ENCODE data around the gene STRN4.
"Not testable (repeated sequence)": the region's sequence is repeated elsewhere in the genome, so short reads cannot be mapped to it uniquely, and the experiment has no call there.

The STRN4 gene

GRCh38 chr19:46764817-46765291, 18.6 kb upstream of the STRN4 start:
- Histone ChIP-seq H3K27me3 (replicated peaks; ENCODE audit: insufficient read depth, low read length) (no peaks in the 10 kb centered on the region), H2AFZ (ENCODE audit: low read length) (no peak overlapping the region), H4K20me1 (ENCODE audit: insufficient read depth, low read length) (no peaks in the 10 kb centered on the region), H3K4me3 (ENCODE audit: low read length) (no peak overlapping the region), H3K4me2 (ENCODE audit: low read depth, low read length) (no peak overlapping the region), H3K4me1 (ENCODE audit: low read length) (no peaks in the 10 kb centered on the region), H3K79me2 (ENCODE audit: low read length) (no peaks in the 10 kb centered on the region), H3K36me3 (replicated peaks; ENCODE audit: insufficient read depth, low read length) (no peaks in the 10 kb centered on the region), H3K27ac (ENCODE audit: low read length) (no peak overlapping the region), H3K9me2 (replicated peaks; ENCODE audit: insufficient read depth, low read length) (no peaks in the 10 kb centered on the region), H3K9me3 (replicated peaks; ENCODE audit: insufficient read depth, low read length) (no peaks in the 10 kb centered on the region), H3K9ac (ENCODE audit: low read length) (no peak overlapping the region), H3F3A (ENCODE audit: insufficient read depth, low read length) (no peaks in the 10 kb centered on the region)
- TF ChIP-seq CTCF (IDR thresholded peaks at IDR 0.05; ENCODE audit: low read length) (no peak), EZH2phosphoT487 (IDR thresholded peaks at IDR 0.05; ENCODE audit: low read length) (no peak), EZH2 (optimal IDR thresholded peaks at IDR 0.05; ENCODE audit: low read depth, low read length) (no peak)
- no peak for DNase-seq

GRCh38 chr19:46762245-46762890, 16.1 kb upstream of the STRN4 start:
- H2AFZ ChIP-seq (ENCODE audit: low read length), result no peak overlapping the region
- H3K4me3 ChIP-seq (ENCODE audit: low read length), result no peak overlapping the region
- H3K79me2 ChIP-seq (ENCODE audit: low read length), result no peaks in the 10 kb centered on the region
- H3K9me2 ChIP-seq (replicated peaks; ENCODE audit: insufficient read depth, low read length), result no peaks in the 10 kb centered on the region
- H3K4me2 ChIP-seq (ENCODE audit: low read depth, low read length), result no peak overlapping the region
- TF ChIP-seq EZH2 (optimal IDR thresholded peaks at IDR 0.05; ENCODE audit: low read depth, low read length), result no peak
- no peak for TF ChIP-seq EZH2phosphoT487 (IDR thresholded peaks at IDR 0.05; ENCODE audit: low read length)
- no peak for TF ChIP-seq CTCF (IDR thresholded peaks at IDR 0.05; ENCODE audit: low read length)
- H4K20me1 ChIP-seq (ENCODE audit: insufficient read depth, low read length), result no peaks in the 10 kb centered on the region
- H3F3A ChIP-seq (ENCODE audit: insufficient read depth, low read length), result no peaks in the 10 kb centered on the region
- H3K9ac ChIP-seq (ENCODE audit: low read length), result no peak overlapping the region
- H3K36me3 ChIP-seq (replicated peaks; ENCODE audit: insufficient read depth, low read length), result no peaks in the 10 kb centered on the region
- H3K4me1 ChIP-seq (ENCODE audit: low read length), result no peaks in the 10 kb centered on the region
- DNase-seq, result no peak
- no peak overlapping the region for H3K27ac ChIP-seq (ENCODE audit: low read length)
- no peaks in the 10 kb centered on the region for H3K27me3 ChIP-seq (replicated peaks; ENCODE audit: insufficient read depth, low read length)
- H3K9me3 ChIP-seq (replicated peaks; ENCODE audit: insufficient read depth, low read length), result no peaks in the 10 kb centered on the region

GRCh38 chr19:46761418-46761831, 15.2 kb upstream of the STRN4 start:
- Histone ChIP-seq H3F3A (ENCODE audit: insufficient read depth, low read length) (no peaks in the 10 kb centered on the region), H3K36me3 (replicated peaks; ENCODE audit: insufficient read depth, low read length) (no peaks in the 10 kb centered on the region), H3K79me2 (ENCODE audit: low read length) (no peaks in the 10 kb centered on the region), H3K4me1 (ENCODE audit: low read length) (no peaks in the 10 kb centered on the region), H3K27me3 (replicated peaks; ENCODE audit: insufficient read depth, low read length) (no peaks in the 10 kb centered on the region), H3K9ac (ENCODE audit: low read length) (no peak overlapping the region), H3K4me3 (ENCODE audit: low read length) (no peak overlapping the region), H3K27ac (ENCODE audit: low read length) (no peak overlapping the region), H3K9me3 (replicated peaks; ENCODE audit: insufficient read depth, low read length) (no peaks in the 10 kb centered on the region), H2AFZ (ENCODE audit: low read length) (no peak overlapping the region), H3K9me2 (replicated peaks; ENCODE audit: insufficient read depth, low read length) (no peaks in the 10 kb centered on the region), H3K4me2 (ENCODE audit: low read depth, low read length) (no peak overlapping the region), H4K20me1 (ENCODE audit: insufficient read depth, low read length) (no peaks in the 10 kb centered on the region)
- no peak for TF ChIP-seq EZH2 (optimal IDR thresholded peaks at IDR 0.05; ENCODE audit: low read depth, low read length)
- TF ChIP-seq EZH2phosphoT487 (IDR thresholded peaks at IDR 0.05; ENCODE audit: low read length), result no peak
- no peak for TF ChIP-seq CTCF (IDR thresholded peaks at IDR 0.05; ENCODE audit: low read length)
- DNase-seq, result no peak

- not testable (repeated sequence) for H3K9ac ChIP-seq (ENCODE audit: low read length); H3K9me3 ChIP-seq (replicated peaks; ENCODE audit: insufficient read depth, low read length); H3K27ac ChIP-seq (ENCODE audit: low read length); H2AFZ ChIP-seq (ENCODE audit: low read length); H3K4me1 ChIP-seq (ENCODE audit: low read length); H3K9me2 ChIP-seq (replicated peaks; ENCODE audit: insufficient read depth, low read length); H3K79me2 ChIP-seq (ENCODE audit: low read length); H4K20me1 ChIP-seq (ENCODE audit: insufficient read depth, low read length); DNase-seq; H3K4me3 ChIP-seq (ENCODE audit: low read length); H3F3A ChIP-seq (ENCODE audit: insufficient read depth, low read length); H3K4me2 ChIP-seq (ENCODE audit: low read depth, low read length); H3K36me3 ChIP-seq (replicated peaks; ENCODE audit: insufficient read depth, low read length); H3K27me3 ChIP-seq (replicated peaks; ENCODE audit: insufficient read depth, low read length)
Measured at GRCh38 chr19:46760897-46761296, 14.6 kb upstream of the STRN4 start.

Data from MM.1S (cell line).